Measurements from ENCODE around the gene CEP83.

Gene CEP83

GRCh38 chr12:94266796-94267536 lies 192.7 kb downstream of the CEP83 start:
- no peak for DNase-seq

- DNase-seq, result no peak
Measured at GRCh38 chr12:94265966-94266745, 193.5 kb downstream of the CEP83 start.

- no peak for DNase-seq
Measured at GRCh38 chr12:94265539-94265938, 194.1 kb downstream of the CEP83 start.

GRCh38 chr12:94264736-94265485 lies 194.8 kb downstream of the CEP83 start:
- DNase-seq, result no peak

GRCh38 chr12:94263905-94264561 lies 195.6 kb downstream of the CEP83 start:
- no peak for DNase-seq

- DNase-seq, result no peak
Measured at GRCh38 chr12:94263011-94263811, 196.5 kb downstream of the CEP83 start.

GRCh38 chr12:94262228-94263010 lies 197.2 kb downstream of the CEP83 start:
- peak; percentile 81 for DNase-seq

- no peak for DNase-seq
Measured at GRCh38 chr12:94261786-94262185, 197.9 kb downstream of the CEP83 start.

- no peak for DNase-seq
Measured at GRCh38 chr12:94261119-94261518, 198.5 kb downstream of the CEP83 start.

GRCh38 chr12:94260717-94261116 lies 198.9 kb downstream of the CEP83 start:
- no peak for DNase-seq

- DNase-seq, result no peak
Measured at GRCh38 chr12:94260017-94260416, 199.7 kb downstream of the CEP83 start.

GRCh38 chr12:94258593-94258992 lies 201.1 kb downstream of the CEP83 start:
- DNase-seq, result no peak
